ENCODE data around the gene MLH3.

DNA sequence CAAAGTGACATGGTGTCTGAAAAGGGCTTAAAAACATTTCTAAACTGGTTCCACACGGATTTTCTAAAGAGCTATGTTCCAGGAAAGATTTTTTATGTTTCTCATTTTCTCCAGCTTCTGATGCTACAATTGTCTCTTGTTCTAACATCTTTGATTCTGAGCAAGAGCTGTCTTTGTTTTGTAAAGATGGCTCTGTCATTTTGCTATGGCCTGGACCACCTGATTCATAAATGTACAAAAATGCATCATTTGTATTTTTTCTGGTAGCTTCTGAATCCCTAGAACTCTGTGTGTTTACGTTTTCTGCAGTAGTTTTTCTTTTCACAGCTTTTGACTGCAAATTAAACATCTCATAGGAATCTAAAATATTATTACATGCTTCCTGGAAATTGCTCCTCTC, 3.2 kb downstream of the MLH3 start:
- TF ChIP-seq, protein P1, sequence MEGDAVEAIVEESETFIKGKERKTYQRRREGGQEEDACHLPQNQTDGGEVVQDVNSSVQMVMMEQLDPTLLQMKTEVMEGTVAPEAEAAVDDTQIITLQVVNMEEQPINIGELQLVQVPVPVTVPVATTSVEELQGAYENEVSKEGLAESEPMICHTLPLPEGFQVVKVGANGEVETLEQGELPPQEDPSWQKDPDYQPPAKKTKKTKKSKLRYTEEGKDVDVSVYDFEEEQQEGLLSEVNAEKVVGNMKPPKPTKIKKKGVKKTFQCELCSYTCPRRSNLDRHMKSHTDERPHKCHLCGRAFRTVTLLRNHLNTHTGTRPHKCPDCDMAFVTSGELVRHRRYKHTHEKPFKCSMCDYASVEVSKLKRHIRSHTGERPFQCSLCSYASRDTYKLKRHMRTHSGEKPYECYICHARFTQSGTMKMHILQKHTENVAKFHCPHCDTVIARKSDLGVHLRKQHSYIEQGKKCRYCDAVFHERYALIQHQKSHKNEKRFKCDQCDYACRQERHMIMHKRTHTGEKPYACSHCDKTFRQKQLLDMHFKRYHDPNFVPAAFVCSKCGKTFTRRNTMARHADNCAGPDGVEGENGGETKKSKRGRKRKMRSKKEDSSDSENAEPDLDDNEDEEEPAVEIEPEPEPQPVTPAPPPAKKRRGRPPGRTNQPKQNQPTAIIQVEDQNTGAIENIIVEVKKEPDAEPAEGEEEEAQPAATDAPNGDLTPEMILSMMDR (IDR thresholded peaks at IDR 0.05): no peak
- no peak for TF ChIP-seq POLR2A (IDR thresholded peaks at IDR 0.05)

All from prostate gland (tissue), 2 donors.